NB4 (cell line): Measurements from ENCODE around the gene ANO1.

ENCODE experiments used
- CTCF ChIP-seq: IDR thresholded peaks from one replicate; pipeline ENCODE4 v1.5.1; 2012; ENCODE audit warnings: low read depth, low read length
- MAX ChIP-seq: IDR thresholded peaks from 2 replicates; pipeline ENCODE4 v1.6.1; 2011; ENCODE audit warnings: low read depth, low read length
- POLR2A ChIP-seq: IDR thresholded peaks from 2 replicates; pipeline ENCODE4 v1.6.1; 2011; ENCODE audit warnings: mild to moderate bottlenecking; ENCODE audit not compliant: insufficient read length; ENCODE audit errors: extremely low read depth

GRCh38 chr11:70169127-70169526 is 91.0 kb downstream of the ANO1 start:
- TF ChIP-seq POLR2A (no peak), CTCF (no peak), MAX (no peak)
